Ectodermal cell (in vitro differentiated cells): ENCODE data around the gene TSSK3.
A peak's percentile ranks its signal among the peaks of the same experiment; 100 is the strongest.

ENCODE experiments used
- H3K27ac ChIP-seq: 2 replicates; pipeline ENCODE4 v1.7.0; 2013; ENCODE audit warnings: mild to moderate bottlenecking, low read depth, low read length; ENCODE audit not compliant: insufficient read depth, poor library complexity, severe bottlenecking
- H3K27me3 ChIP-seq: 2 replicates; pipeline ENCODE4 v1.7.0; 2013; ENCODE audit warnings: mild to moderate bottlenecking, low read length; ENCODE audit not compliant: insufficient read depth, control insufficient read depth, poor library complexity, severe bottlenecking
- H3K36me3 ChIP-seq: one replicate; pipeline ENCODE4 v1.7.0; 2013; ENCODE audit warnings: low read length; ENCODE audit not compliant: control insufficient read depth, insufficient read depth
- H3K4me1 ChIP-seq: one replicate; pipeline ENCODE4 v1.7.0; 2013; ENCODE audit warnings: low read length; ENCODE audit not compliant: control insufficient read depth, insufficient read depth
- H3K4me3 ChIP-seq: 2 replicates; pipeline ENCODE4 v1.7.0; 2013; ENCODE audit warnings: low read depth, low read length, control low read depth; ENCODE audit not compliant: insufficient read depth
- H3K9me3 ChIP-seq: 2 replicates; pipeline ENCODE4 v1.7.0; 2013; ENCODE audit warnings: mild to moderate bottlenecking, low read length, moderate library complexity; ENCODE audit not compliant: control insufficient read depth
- WGBS, 2 experiments: methylation state at CpG; one replicate each; pipeline ENCODE4 v1.1.7; 2013; ENCODE audit warnings: missing lambda C conversion rate in 2 of 2; 5-methylcytosine and 5-hydroxymethylcytosine counted together

The TSSK3 gene

GRCh38 chr1:32333251-32333963 lies 28.9 kb upstream of the TSSK3 start:
- 91 to 96% methylated on average over 2 to 3 of the region's 3 CpGs for WGBS, 2 experiments
- Histone ChIP-seq H3K4me1 (peaks cover 30% of the 10 kb centered on the region), H3K9me3 (no peaks in the 10 kb centered on the region), H3K27me3 (no peaks in the 10 kb centered on the region), H3K36me3 (peaks cover 49% of the 10 kb centered on the region), H3K4me3 (peak overlapping the region; percentile 70), H3K27ac (no peak overlapping the region)

- peaks cover 41% of the 10 kb centered on the region for H3K36me3 ChIP-seq
These were observed 28.0 kb upstream of the TSSK3 start for GRCh38 chr1:32334274-32334861.

GRCh38 chr1:32334864-32335534 lies 27.3 kb upstream of the TSSK3 start:
- WGBS, 2 experiments = 0 to 1% methylated on average over 46 of the region's 46 CpGs

More at GRCh38 chr1:32334274-32334861, 28.0 kb upstream of the TSSK3 start:
- no peaks in the 10 kb centered on the region for H3K27me3 ChIP-seq
- WGBS, 2 experiments = 30 to 38% methylated on average over 9 of the region's 9 CpGs
- H3K9me3 ChIP-seq = no peaks in the 10 kb centered on the region
- peaks cover 36% of the 10 kb centered on the region for H3K4me1 ChIP-seq
- peak overlapping the region; percentile 70 for H3K4me3 ChIP-seq
- H3K27ac ChIP-seq = peak overlapping the region; percentile 23

GRCh38 chr1:32335535-32335789 lies 26.9 kb upstream of the TSSK3 start:
- Histone ChIP-seq H3K27me3 (no peaks in the 10 kb centered on the region), H3K4me1 (peaks cover 36% of the 10 kb centered on the region), H3K9me3 (no peaks in the 10 kb centered on the region), H3K27ac (peak overlapping the region; percentile 93), H3K36me3 (peaks cover 33% of the 10 kb centered on the region), H3K4me3 (peak overlapping the region; percentile 70)
- WGBS, 2 experiments = 0% methylated on average over 34 of the region's 34 CpGs

More at GRCh38 chr1:32334864-32335534, 27.3 kb upstream of the TSSK3 start:
- Histone ChIP-seq H3K9me3 (no peaks in the 10 kb centered on the region), H3K27me3 (no peaks in the 10 kb centered on the region), H3K4me3 (peak overlapping the region; percentile 70), H3K4me1 (peaks cover 36% of the 10 kb centered on the region), H3K36me3 (peaks cover 37% of the 10 kb centered on the region), H3K27ac (peak overlapping the region; percentile 93)

- Histone ChIP-seq H3K4me3 (peak within 1 kb of the TSS; percentile 70), H3K4me1 (peaks cover 36% of the 10 kb centered on the region), H3K27me3 (no peaks in the 10 kb centered on the region), H3K9me3 (no peaks in the 10 kb centered on the region), H3K27ac (peak within 1 kb of the TSS; percentile 93), H3K36me3 (peaks cover 30% of the 10 kb centered on the region)
- 1% methylated on average over 93 to 95 of the region's 95 CpGs for WGBS, 2 experiments
These were observed 26.3 kb upstream of the TSSK3 start, which contains the start of gene MARCKSL1 for GRCh38 chr1:32335790-32336590. Gene MARCKSL1 (minus strand): TSS chr1:32336233. CDS start chr1:32336033, 200 bp downstream.

- H3K4me3 ChIP-seq = peak overlapping the region; percentile 70
- no peaks in the 10 kb centered on the region for H3K27me3 ChIP-seq
- H3K4me1 ChIP-seq = peaks cover 36% of the 10 kb centered on the region
- no peak overlapping the region for H3K27ac ChIP-seq
- 31% methylated on average over 15 of the region's 15 CpGs for WGBS, 2 experiments
- H3K9me3 ChIP-seq = no peaks in the 10 kb centered on the region
- H3K36me3 ChIP-seq = peaks cover 26% of the 10 kb centered on the region
These were observed 25.8 kb upstream of the TSSK3 start for GRCh38 chr1:32336591-32336932.

- Histone ChIP-seq H3K4me3 (no peak overlapping the region), H3K36me3 (peaks cover 23% of the 10 kb centered on the region), H3K27me3 (no peaks in the 10 kb centered on the region), H3K9me3 (no peaks in the 10 kb centered on the region), H3K4me1 (peaks cover 36% of the 10 kb centered on the region), H3K27ac (no peak overlapping the region)
- WGBS, 2 experiments = 74 to 76% methylated on average over 8 of the region's 8 CpGs
These were observed 25.2 kb upstream of the TSSK3 start for GRCh38 chr1:32336963-32337675.

GRCh38 chr1:32337855-32338636 lies 24.3 kb upstream of the TSSK3 start:
- peaks cover 36% of the 10 kb centered on the region for H3K4me1 ChIP-seq
- 57 to 63% methylated on average over 16 of the region's 16 CpGs for WGBS, 2 experiments

GRCh38 chr1:32338637-32339145 lies 23.6 kb upstream of the TSSK3 start:
- Histone ChIP-seq H3K36me3 (peaks cover 11% of the 10 kb centered on the region), H3K27me3 (no peaks in the 10 kb centered on the region), H3K4me3 (no peak overlapping the region), H3K27ac (peak overlapping the region; percentile 74), H3K9me3 (no peaks in the 10 kb centered on the region), H3K4me1 (peaks cover 30% of the 10 kb centered on the region)
- 91 to 92% methylated on average over 14 of the region's 14 CpGs for WGBS, 2 experiments

More at GRCh38 chr1:32337855-32338636, 24.3 kb upstream of the TSSK3 start:
- Histone ChIP-seq H3K27ac (peak overlapping the region; percentile 74), H3K4me3 (no peak overlapping the region), H3K27me3 (no peaks in the 10 kb centered on the region), H3K36me3 (peaks cover 18% of the 10 kb centered on the region), H3K9me3 (no peaks in the 10 kb centered on the region)
